Mesenchymal stem cell (in vitro differentiated cells and primary cell): ENCODE measurements around the gene CTSE.
A peak's percentile ranks its signal among the peaks of the same experiment; 100 is the strongest.

Source experiments
- DNase-seq: peaks from one replicate; pipeline ENCODE4 v3.0.0-alpha.2; 2013
- H2AFZ ChIP-seq: one replicate; pipeline ENCODE4 v1.6.1; 2013; ENCODE audit warnings: low read depth, mild to moderate bottlenecking, control low read depth, inconsistent platforms, low read length, moderate library complexity
- H2AK5ac ChIP-seq: 2 replicates; pipeline ENCODE4 v1.6.1; 2013; ENCODE audit warnings: low read length, moderate library complexity, mild to moderate bottlenecking, inconsistent platforms; ENCODE audit not compliant: severe bottlenecking
- H2BK120ac ChIP-seq: one replicate; pipeline ENCODE4 v1.6.1; 2013; ENCODE audit warnings: low read depth, mild to moderate bottlenecking, inconsistent platforms, low read length, moderate library complexity
- H2BK12ac ChIP-seq, 2 experiments: one replicate each; pipeline ENCODE4 v1.6.1; 2013; ENCODE audit warnings: inconsistent platforms in 2 of 2, low read length in 2 of 2, mild to moderate bottlenecking in 2 of 2, moderate library complexity in 2 of 2, control low read depth in 1 of 2
- H2BK15ac ChIP-seq: one replicate; pipeline ENCODE4 v1.6.1; 2013; ENCODE audit warnings: mild to moderate bottlenecking, low read depth, inconsistent platforms; ENCODE audit not compliant: poor library complexity, severe bottlenecking
- H2BK5ac ChIP-seq: 2 replicates; pipeline ENCODE4 v1.6.1; 2013; ENCODE audit warnings: low read depth, mild to moderate bottlenecking, low read length, control low read depth, inconsistent platforms; ENCODE audit not compliant: poor library complexity, severe bottlenecking
- H3K14ac ChIP-seq, 2 experiments: one replicate each; pipeline ENCODE4 v1.6.1; 2013; ENCODE audit warnings: inconsistent platforms in 2 of 2, low read length in 2 of 2, control low read depth in 1 of 2, mild to moderate bottlenecking in 1 of 2, moderate library complexity in 1 of 2
- H3K18ac ChIP-seq, 2 experiments: one replicate each; pipeline ENCODE4 v1.6.1; 2013; ENCODE audit warnings: inconsistent platforms in 2 of 2, low read length in 2 of 2, control low read depth in 1 of 2, low read depth in 1 of 2, mild to moderate bottlenecking in 1 of 2
- H3K23ac ChIP-seq, 2 experiments: one replicate each; pipeline ENCODE4 v1.6.1; 2013; ENCODE audit warnings: inconsistent platforms in 2 of 2, low read length in 2 of 2, mild to moderate bottlenecking in 2 of 2, moderate library complexity in 2 of 2, control low read depth in 1 of 2
- H3K27ac ChIP-seq: 2 replicates; pipeline ENCODE4 v1.5.1; 2013; ENCODE audit warnings: mild to moderate bottlenecking, moderate library complexity, low read length, control low read depth, inconsistent platforms; ENCODE audit not compliant: poor library complexity, severe bottlenecking
- H3K27me3 ChIP-seq, 2 experiments: 2 replicates each; pipeline versions ENCODE4 v1.6.1 to v1.7.0; 2013; ENCODE audit warnings: low read length in 2 of 2, mild to moderate bottlenecking in 2 of 2, moderate library complexity in 2 of 2, control low read depth in 1 of 2, inconsistent platforms in 1 of 2; ENCODE audit not compliant: control insufficient read depth in 1 of 2, insufficient read depth in 1 of 2
- H3K36me3 ChIP-seq, 2 experiments: 2 replicates each; pipeline versions ENCODE4 v1.6.1 to v1.7.0; 2013; ENCODE audit warnings: low read length in 2 of 2, control low read depth in 1 of 2, inconsistent platforms in 1 of 2, low read depth in 1 of 2, mild to moderate bottlenecking in 1 of 2; ENCODE audit not compliant: insufficient read depth in 2 of 2, control insufficient read depth in 1 of 2
- H3K4ac ChIP-seq, 2 experiments: one replicate each; pipeline ENCODE4 v1.6.1; 2013; ENCODE audit warnings: inconsistent platforms in 2 of 2, low read length in 2 of 2, mild to moderate bottlenecking in 2 of 2, moderate library complexity in 2 of 2, control low read depth in 1 of 2, low read depth in 1 of 2
- H3K4me1 ChIP-seq: 2 replicates; pipeline ENCODE4 v1.6.1; 2013; ENCODE audit warnings: low read depth, low read length, control low read depth; ENCODE audit not compliant: control insufficient read depth, insufficient read depth
- H3K4me2 ChIP-seq: 2 replicates; pipeline ENCODE4 v1.6.1; 2013; ENCODE audit warnings: low read length, mild to moderate bottlenecking, inconsistent platforms; ENCODE audit not compliant: poor library complexity, severe bottlenecking
- H3K4me3 ChIP-seq, 2 experiments: 2 replicates each; pipeline versions ENCODE4 v1.5.1 to v1.7.0; 2013; ENCODE audit warnings: low read length in 2 of 2, mild to moderate bottlenecking in 2 of 2, control low read depth in 1 of 2, low read depth in 1 of 2; ENCODE audit not compliant: insufficient read depth in 1 of 2
- H3K79me1 ChIP-seq: replicated peaks from 2 replicates; pipeline ENCODE4 v1.6.1; 2013; ENCODE audit warnings: mild to moderate bottlenecking, control low read depth, low read length, inconsistent platforms; ENCODE audit not compliant: poor library complexity, severe bottlenecking
- H3K9ac ChIP-seq: 2 replicates; pipeline ENCODE4 v1.7.0; 2013; ENCODE audit warnings: mild to moderate bottlenecking, low read length, moderate library complexity
- H3K9me3 ChIP-seq: 2 replicates; pipeline ENCODE4 v1.7.0; 2013; ENCODE audit warnings: mild to moderate bottlenecking, low read length; ENCODE audit not compliant: control insufficient read depth
- H4K8ac ChIP-seq: one replicate; pipeline ENCODE4 v1.6.1; 2013; ENCODE audit warnings: inconsistent platforms, mild to moderate bottlenecking, low read length, moderate library complexity
- H4K91ac ChIP-seq: one replicate; pipeline ENCODE4 v1.6.1; 2013; ENCODE audit warnings: mild to moderate bottlenecking, low read length, inconsistent platforms
- WGBS: methylation state at CpG from one replicate; pipeline ENCODE4 v1.1.7; 2013; ENCODE audit warnings: mixed read lengths; 5-methylcytosine and 5-hydroxymethylcytosine counted together

The CTSE gene

DNA sequence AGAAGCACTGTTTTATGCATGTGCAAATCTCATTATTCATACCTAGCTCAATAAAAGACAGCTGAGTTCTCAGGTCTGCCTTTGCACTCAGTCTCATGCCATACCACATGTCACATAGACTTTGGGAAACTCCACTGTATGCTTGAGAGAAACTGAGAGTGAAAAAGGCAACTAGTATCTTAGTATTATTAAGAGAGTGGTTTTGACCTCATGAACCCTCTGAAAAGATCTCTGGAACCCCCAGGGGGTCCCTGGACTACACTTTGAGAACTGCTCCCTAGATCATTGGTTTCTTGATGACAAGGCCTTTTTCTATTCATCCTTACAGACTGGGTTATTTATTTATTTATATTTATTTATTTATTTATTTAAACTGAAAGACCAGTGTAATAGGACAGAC is 25.6 kb upstream of the CTSE start:
- H2AFZ ChIP-seq: no peak overlapping the region
- no peak overlapping the region for H3K4me3 ChIP-seq
- H3K4me1 ChIP-seq: peaks cover 12% of the 10 kb centered on the region
- H2BK12ac ChIP-seq: no peak overlapping the region
- H3K4ac ChIP-seq: no peak overlapping the region
- no peak overlapping the region for H4K8ac ChIP-seq
- no peaks in the 10 kb centered on the region for H3K36me3 ChIP-seq
- no peak overlapping the region for H2BK120ac ChIP-seq
- H3K18ac ChIP-seq: no peak overlapping the region
- H2AK5ac ChIP-seq: no peak overlapping the region
- H2BK5ac ChIP-seq: no peak overlapping the region
- no peak for DNase-seq
- no peak overlapping the region for H3K9ac ChIP-seq
- H3K27me3 ChIP-seq: peaks cover 0 to 16% of the 10 kb centered on the region in 2 experiments
- H3K23ac ChIP-seq: no peak overlapping the region
- H3K79me1 ChIP-seq: no peaks in the 10 kb centered on the region
- H3K14ac ChIP-seq: no peak overlapping the region
- no peaks in the 10 kb centered on the region for H3K9me3 ChIP-seq
- no peak overlapping the region for H2BK15ac ChIP-seq
- no peak overlapping the region for H4K91ac ChIP-seq
- no peak overlapping the region for H3K4me2 ChIP-seq
- H3K27ac ChIP-seq: no peak overlapping the region

- Histone ChIP-seq H3K4me3 (no peak overlapping the region), H3K36me3 (no peaks in the 10 kb centered on the region), H2BK120ac (no peak overlapping the region), H2BK12ac (no peak overlapping the region), H3K14ac (no peak overlapping the region), H3K79me1 (no peaks in the 10 kb centered on the region), H3K4me1 (peaks cover 12% of the 10 kb centered on the region), H3K18ac (no peak overlapping the region), H4K91ac (no peak overlapping the region), H3K27me3 (peaks cover 0 to 16% of the 10 kb centered on the region in 2 experiments), H3K9me3 (no peaks in the 10 kb centered on the region), H4K8ac (no peak overlapping the region), H2BK15ac (no peak overlapping the region), H2AFZ (no peak overlapping the region), H2BK5ac (no peak overlapping the region), H3K4me2 (no peak overlapping the region), H3K9ac (no peak overlapping the region), H3K23ac (no peak overlapping the region), H3K27ac (no peak overlapping the region), H2AK5ac (no peak overlapping the region), H3K4ac (no peak overlapping the region)
- WGBS: 89% methylated on average over 6 of the region's 6 CpGs
- no peak for DNase-seq
These were observed 24.9 kb upstream of the CTSE start for GRCh38 chr1:206048582-206048981.

DNA sequence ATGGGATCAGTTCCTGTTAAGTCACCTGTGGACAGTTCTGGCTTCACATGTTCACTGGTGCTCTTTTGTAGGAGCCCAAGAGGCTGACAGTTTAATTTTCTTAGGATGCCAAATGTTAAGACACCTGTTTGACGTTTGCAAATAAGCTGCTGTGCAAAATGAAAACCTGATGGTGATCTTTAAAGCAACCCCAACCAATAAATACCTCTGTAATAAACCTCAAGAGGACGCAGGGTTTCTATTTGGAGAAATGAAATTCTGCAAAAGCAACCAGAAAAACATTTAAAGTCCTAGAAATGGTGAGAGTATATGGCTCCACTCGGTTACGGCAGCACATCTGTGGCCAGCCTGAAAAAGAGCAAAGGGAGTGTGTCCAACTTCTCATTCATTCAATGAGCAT is 23.6 kb upstream of the CTSE start:
- peaks cover 0 to 16% of the 10 kb centered on the region in 2 experiments for H3K27me3 ChIP-seq
- peaks cover 12% of the 10 kb centered on the region for H3K4me1 ChIP-seq
- H2BK5ac ChIP-seq: no peak overlapping the region
- H3K27ac ChIP-seq: no peak overlapping the region
- H2AK5ac ChIP-seq: no peak overlapping the region
- no peak overlapping the region for H2BK15ac ChIP-seq
- H2AFZ ChIP-seq: no peak overlapping the region
- no peak overlapping the region for H3K23ac ChIP-seq
- no peak overlapping the region for H3K4me2 ChIP-seq
- no peak overlapping the region for H3K14ac ChIP-seq
- no peak for DNase-seq
- H3K4me3 ChIP-seq: no peak overlapping the region
- H3K9ac ChIP-seq: no peak overlapping the region
- H3K79me1 ChIP-seq: no peaks in the 10 kb centered on the region
- WGBS: 98% methylated on average over 3 of the region's 4 CpGs
- no peak overlapping the region for H2BK120ac ChIP-seq
- H3K18ac ChIP-seq: no peak overlapping the region
- H4K91ac ChIP-seq: no peak overlapping the region
- H2BK12ac ChIP-seq: no peak overlapping the region
- no peak overlapping the region for H3K4ac ChIP-seq
- no peaks in the 10 kb centered on the region for H3K9me3 ChIP-seq
- H3K36me3 ChIP-seq: no peaks in the 10 kb centered on the region
- no peak overlapping the region for H4K8ac ChIP-seq

GRCh38 chr1:206041640-206042039 is 17.9 kb upstream of the CTSE start:
- Histone ChIP-seq H2AFZ (no peak overlapping the region), H2BK120ac (no peak overlapping the region), H3K4me1 (peaks cover 8% of the 10 kb centered on the region), H3K14ac (peak overlapping the region in 1 of 2 experiments; percentile 26), H4K8ac (no peak overlapping the region), H2BK15ac (no peak overlapping the region), H2AK5ac (no peak overlapping the region), H3K36me3 (no peaks in the 10 kb centered on the region), H3K79me1 (no peaks in the 10 kb centered on the region), H4K91ac (no peak overlapping the region), H3K23ac (no peak overlapping the region), H2BK5ac (no peak overlapping the region), H3K18ac (no peak overlapping the region), H3K4me2 (no peak overlapping the region), H3K27me3 (peaks cover 0 to 41% of the 10 kb centered on the region in 2 experiments), H3K9ac (no peak overlapping the region), H3K9me3 (no peaks in the 10 kb centered on the region), H2BK12ac (no peak overlapping the region), H3K27ac (no peak overlapping the region), H3K4ac (no peak overlapping the region), H3K4me3 (no peak overlapping the region)
- WGBS: 71% methylated on average over 7 of the region's 7 CpGs
- no peak for DNase-seq
